ENCODE measurements around the gene ADSL. TPM values are rescaled to one million over a fixed set of nuclear protein-coding genes. Genes with fewer than 3 reads are reported as not detected.
A peak's percentile ranks its signal among the peaks of the same experiment; 100 is the strongest.

ADSL gene
- total RNA-seq, 3 donors from 2014 or later (not counting 1 experiment from before 2014, with no cell fraction given) = 31.3 to 49.8 (median 41.2) TPM

- Histone ChIP-seq H3K27me3 (ENCODE audit: control insufficient read depth, insufficient read depth, low read length) (no peaks in the 10 kb centered on the region), H3K36me3 (ENCODE audit: control insufficient read depth, insufficient read depth, low read length) (peaks cover 64% of the 10 kb centered on the region), H3K4me1 (ENCODE audit: control insufficient read depth, insufficient read depth, low read length) (peaks cover 37% of the 10 kb centered on the region), H3K27ac (ENCODE audit: low read length) (no peak overlapping the region), H3K4me3 (ENCODE audit: low read length) (no peak overlapping the region), H3K9me3 (ENCODE audit: control insufficient read depth, insufficient read depth, low read length) (no peaks in the 10 kb centered on the region)
- no peak overlapping the region for H3K27ac Mint-ChIP-seq
- no peak for DNase-seq
- 96% methylated on average over 5 of the region's 5 CpGs for WGBS (ENCODE audit: insufficient coverage)
- H3K4me1 Mint-ChIP-seq = peaks cover 20 to 41% of the 10 kb centered on the region in 2 donors
- TF ChIP-seq, protein P1, sequence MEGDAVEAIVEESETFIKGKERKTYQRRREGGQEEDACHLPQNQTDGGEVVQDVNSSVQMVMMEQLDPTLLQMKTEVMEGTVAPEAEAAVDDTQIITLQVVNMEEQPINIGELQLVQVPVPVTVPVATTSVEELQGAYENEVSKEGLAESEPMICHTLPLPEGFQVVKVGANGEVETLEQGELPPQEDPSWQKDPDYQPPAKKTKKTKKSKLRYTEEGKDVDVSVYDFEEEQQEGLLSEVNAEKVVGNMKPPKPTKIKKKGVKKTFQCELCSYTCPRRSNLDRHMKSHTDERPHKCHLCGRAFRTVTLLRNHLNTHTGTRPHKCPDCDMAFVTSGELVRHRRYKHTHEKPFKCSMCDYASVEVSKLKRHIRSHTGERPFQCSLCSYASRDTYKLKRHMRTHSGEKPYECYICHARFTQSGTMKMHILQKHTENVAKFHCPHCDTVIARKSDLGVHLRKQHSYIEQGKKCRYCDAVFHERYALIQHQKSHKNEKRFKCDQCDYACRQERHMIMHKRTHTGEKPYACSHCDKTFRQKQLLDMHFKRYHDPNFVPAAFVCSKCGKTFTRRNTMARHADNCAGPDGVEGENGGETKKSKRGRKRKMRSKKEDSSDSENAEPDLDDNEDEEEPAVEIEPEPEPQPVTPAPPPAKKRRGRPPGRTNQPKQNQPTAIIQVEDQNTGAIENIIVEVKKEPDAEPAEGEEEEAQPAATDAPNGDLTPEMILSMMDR (IDR thresholded peaks at IDR 0.05) = no peak
- H3K36me3 Mint-ChIP-seq = no peaks in the 10 kb centered on the region
- H3K9me3 Mint-ChIP-seq = no peaks in the 10 kb centered on the region
- H3K4me3 Mint-ChIP-seq = no peak overlapping the region
- intact Hi-C loops (cut with micrococcal nuclease) = no loop called here
- no peak for ATAC-seq
- no peaks in the 10 kb centered on the region for H3K27me3 Mint-ChIP-seq (ENCODE audit: low read depth in 2 of 2)
Measured at GRCh38 chr22:40417881-40418280, 71.6 kb downstream of the ADSL start.

- peaks cover 70% of the 10 kb centered on the region for H3K36me3 ChIP-seq (ENCODE audit: control insufficient read depth, insufficient read depth, low read length)
- H3K4me3 ChIP-seq (ENCODE audit: low read length) = no peak overlapping the region
- no peaks in the 10 kb centered on the region for H3K9me3 ChIP-seq (ENCODE audit: control insufficient read depth, insufficient read depth, low read length)
- intact Hi-C loops (cut with micrococcal nuclease) = no loop called here
- H3K9me3 Mint-ChIP-seq = no peaks in the 10 kb centered on the region
- no peak overlapping the region for H3K27ac ChIP-seq (ENCODE audit: low read length)
- WGBS (ENCODE audit: insufficient coverage) = 66% methylated on average over 42 of the region's 42 CpGs
- ATAC-seq = no peak
- peaks cover 20 to 47% of the 10 kb centered on the region in 2 donors for H3K4me1 Mint-ChIP-seq
- H3K4me3 Mint-ChIP-seq = no peak overlapping the region
- TF ChIP-seq, protein P1 (IDR thresholded peaks at IDR 0.05) = no peak
- peaks cover 37% of the 10 kb centered on the region for H3K4me1 ChIP-seq (ENCODE audit: control insufficient read depth, insufficient read depth, low read length)
- no peaks in the 10 kb centered on the region for H3K27me3 ChIP-seq (ENCODE audit: control insufficient read depth, insufficient read depth, low read length)
- DNase-seq = peak in 1 of 2 donors; percentile 53
- H3K27ac Mint-ChIP-seq = no peak overlapping the region
- H3K27me3 Mint-ChIP-seq (ENCODE audit: low read depth in 2 of 2) = no peaks in the 10 kb centered on the region
- no peaks in the 10 kb centered on the region for H3K36me3 Mint-ChIP-seq
Measured at GRCh38 chr22:40418366-40419201, 72.3 kb downstream of the ADSL start.

DNA sequence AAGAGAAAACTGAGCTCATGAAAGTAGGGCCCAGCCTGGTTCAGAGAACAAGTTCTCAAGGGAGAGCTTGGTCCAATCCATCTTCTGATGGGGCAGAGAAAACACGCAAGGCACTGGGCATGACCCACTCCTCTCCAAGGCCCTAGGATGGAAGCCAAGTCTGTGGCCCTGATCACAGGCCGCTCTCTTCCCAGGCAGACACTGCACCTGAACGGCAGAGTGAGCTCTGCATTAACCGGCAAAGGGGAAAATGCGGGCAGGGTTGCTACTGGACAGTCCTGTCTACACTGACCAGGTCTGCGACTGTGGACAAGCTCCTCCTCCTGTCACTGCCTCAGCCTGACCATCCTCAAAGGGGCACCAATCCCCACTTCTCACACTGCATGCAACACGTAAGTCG lies 73.4 kb downstream of the ADSL start:
- no peaks in the 10 kb centered on the region for H3K27me3 ChIP-seq (ENCODE audit: control insufficient read depth, insufficient read depth, low read length)
- no peak for ATAC-seq
- Mint-ChIP-seq H3K9me3 (no peaks in the 10 kb centered on the region), H3K27me3 (ENCODE audit: low read depth in 2 of 2) (no peaks in the 10 kb centered on the region), H3K4me1 (peaks cover 20 to 40% of the 10 kb centered on the region in 2 donors), H3K4me3 (no peak overlapping the region), H3K27ac (no peak overlapping the region), H3K36me3 (no peaks in the 10 kb centered on the region)
- WGBS (ENCODE audit: insufficient coverage) = 95% methylated on average over 8 of the region's 8 CpGs
- intact Hi-C loops (cut with micrococcal nuclease) = no loop called here
- DNase-seq = no peak
- H3K9me3 ChIP-seq (ENCODE audit: control insufficient read depth, insufficient read depth, low read length) = no peaks in the 10 kb centered on the region
- H3K4me1 ChIP-seq (ENCODE audit: control insufficient read depth, insufficient read depth, low read length) = peaks cover 37% of the 10 kb centered on the region
- H3K4me3 ChIP-seq (ENCODE audit: low read length) = no peak overlapping the region
- no peak overlapping the region for H3K27ac ChIP-seq (ENCODE audit: low read length)
- TF ChIP-seq, protein P1 (IDR thresholded peaks at IDR 0.05) = no peak
- peaks cover 78% of the 10 kb centered on the region for H3K36me3 ChIP-seq (ENCODE audit: control insufficient read depth, insufficient read depth, low read length)
